HCT116 (cell line): ENCODE data around the gene FCGR3A. TPM values are rescaled to one million over a fixed set of nuclear protein-coding genes. Genes with fewer than 3 reads are reported as not detected.

Source experiments
- ATAC-seq: fragments of 200-7000 bp; cut with Tn5 transposase; 2 replicates; pipeline ENCODE4 v1.9.1; 2020; ENCODE audit warnings: mild to moderate bottlenecking, moderate library complexity
- BruUV-seq: library from RNA; stranded (reverse); fragments of 400-500 nt; replicated peaks from 2 replicates; lab custom pipeline; 2021; lab: Mats Ljungman, UMichigan
- CTCF ChIA-PET: fragments of 300-600 bp; sonication (Branson Sonifier 250); formaldehyde crosslinking; loops from one replicate; lab custom pipeline; 2021; ENCODE audit warnings: antibody characterized with exemption; lab: Charles Lee
- POLR2A ChIA-PET: fragments of 300-600, 350-600 bp; sonication (Branson Sonifier 250); formaldehyde crosslinking; loops from one replicate; lab custom pipeline; 2021; ENCODE audit warnings: antibody characterized with exemption; lab: Charles Lee
- RAD21 ChIA-PET, 2 experiments: fragments of 300-600 bp; sonication (Branson Sonifier 250); formaldehyde crosslinking; loops; one replicate each; lab custom pipeline; 2023; ENCODE audit warnings: low total read pairs in 2 of 2; ENCODE audit not compliant: uncharacterized antibody in 2 of 2, unreplicated experiment in 2 of 2, low non-redundant PET in 1 of 2; lab: Charles Lee
- DNase-seq: peaks from one replicate; pipeline ENCODE4 v3.0.0-alpha.2; 2010; ENCODE audit warnings: low read depth, low spot score
- H2AFZ ChIP-seq: fragments of 200-600 bp; shearing (Covaris generic), sonication (generic); 2 replicates; pipeline ENCODE4 v1.6.1; 2017; ENCODE audit warnings: low read depth, mixed run types, mixed read lengths, antibody characterized with exemption, low read length; ENCODE audit not compliant: poor library complexity, severe bottlenecking
- H3K27ac ChIP-seq: 2 replicates; pipeline ENCODE4 v1.5.1; 2012; ENCODE audit warnings: low read depth, low read length
- H3K27me3 ChIP-seq: fragments of 200-600 bp; sonication (generic); 2 replicates; pipeline ENCODE4 v1.6.1; 2016; ENCODE audit warnings: mixed run types, low read length, mixed read lengths; ENCODE audit not compliant: insufficient read depth
- H3K36me3 ChIP-seq, 2 experiments: fragments of 200-500 bp in 1 of 2; fragments of 200-600 bp in 1 of 2; sonication (Bioruptor generic) in 1 of 2; sonication (generic) in 1 of 2; 2 replicates each; pipeline versions ENCODE4 v1.5.1 to v1.6.1; 2014 to 2016; ENCODE audit warnings: low read length in 2 of 2, inconsistent platforms in 1 of 2, mixed read lengths in 1 of 2, mixed run types in 1 of 2; ENCODE audit not compliant: insufficient read depth in 2 of 2, control insufficient read depth in 1 of 2
- H3K4me1 ChIP-seq, 2 experiments: fragments of 200-600 bp in 1 of 2; sonication (generic) in 1 of 2; 2 replicates each; pipeline versions ENCODE4 v1.5.1 to v1.6.1; 2012 to 2017; ENCODE audit warnings: low read length in 2 of 2, inconsistent platforms in 1 of 2, mild to moderate bottlenecking in 1 of 2, mixed read lengths in 1 of 2, mixed run types in 1 of 2, moderate library complexity in 1 of 2; ENCODE audit not compliant: insufficient read depth in 2 of 2, control insufficient read depth in 1 of 2
- H3K4me2 ChIP-seq: fragments of 200-600 bp; sonication (generic); 2 replicates; pipeline ENCODE4 v1.6.1; 2017; ENCODE audit warnings: mixed run types, low read length, mixed read lengths
- H3K4me3 ChIP-seq, 2 experiments: fragments of 200-600 bp in 1 of 2; sonication (generic) in 1 of 2; replicated peaks in 1 of 2; 2 replicates each; pipeline ENCODE4 v1.5.1; 2011 to 2016; ENCODE audit warnings: low read length in 2 of 2, control low read depth in 1 of 2, low read depth in 1 of 2, mild to moderate bottlenecking in 1 of 2, mixed read lengths in 1 of 2, mixed run types in 1 of 2
- H3K79me2 ChIP-seq: fragments of 200-600 bp; sonication (generic); 2 replicates; pipeline ENCODE4 v1.6.1; 2017; ENCODE audit warnings: mild to moderate bottlenecking, mixed run types, low read length, moderate library complexity, mixed read lengths; ENCODE audit not compliant: insufficient read depth
- H3K9ac ChIP-seq: fragments of 200-600 bp; sonication (generic); 2 replicates; pipeline ENCODE4 v1.6.1; 2016; ENCODE audit warnings: low read length, mixed read lengths
- H3K9me2 ChIP-seq: fragments of 200-600 bp; sonication (generic), shearing (Covaris generic); 2 replicates; pipeline ENCODE4 v1.6.1; 2017; ENCODE audit warnings: mixed run types, mild to moderate bottlenecking, moderate library complexity; ENCODE audit not compliant: insufficient read depth
- H3K9me3 ChIP-seq, 2 experiments: fragments of 200-500 bp in 1 of 2; fragments of 200-600 bp in 1 of 2; sonication (Bioruptor generic) in 1 of 2; sonication (generic) in 1 of 2; 2 replicates each; pipeline ENCODE4 v1.6.1; 2014 to 2017; ENCODE audit warnings: low read length in 2 of 2, mixed read lengths in 2 of 2, inconsistent platforms in 1 of 2, low read depth in 1 of 2, mild to moderate bottlenecking in 1 of 2, mixed run types in 1 of 2, moderate library complexity in 1 of 2; ENCODE audit not compliant: control insufficient read depth in 1 of 2, insufficient read depth in 1 of 2
- H4K20me1 ChIP-seq: fragments of 200-600 bp; sonication (generic), shearing (Covaris generic); 2 replicates; pipeline ENCODE4 v1.6.1; 2017; ENCODE audit warnings: mixed run types, mild to moderate bottlenecking, moderate library complexity; ENCODE audit not compliant: insufficient read depth
- ATF3 ChIP-seq: IDR thresholded peaks from 2 replicates; pipeline ENCODE4 v1.6.1; 2012
- CBX3 ChIP-seq: IDR thresholded peaks from 2 replicates; pipeline ENCODE4 v1.6.1; 2012; ENCODE audit warnings: low read depth
- CEBPB ChIP-seq: IDR thresholded peaks from 2 replicates; pipeline ENCODE4 v1.6.1; 2012; ENCODE audit warnings: low read depth
- CTCF ChIP-seq, 3 experiments: fragments of 200-600 bp in 1 of 3; sonication (generic) in 1 of 3; IDR thresholded peaks in 2 of 3; conservative IDR thresholded peaks in 1 of 3; 2 replicates each; pipeline ENCODE4 v1.5.1; 2012 to 2017; ENCODE audit warnings: low read depth in 2 of 3, low read length in 2 of 3, antibody characterized with exemption in 1 of 3, borderline replicate concordance in 1 of 3, control low read depth in 1 of 3, mild to moderate bottlenecking in 1 of 3, mixed read lengths in 1 of 3, mixed run types in 1 of 3, moderate library complexity in 1 of 3; ENCODE audit not compliant: insufficient read depth in 1 of 3
- EGR1 ChIP-seq: IDR thresholded peaks from 2 replicates; pipeline ENCODE4 v1.6.1; 2012; ENCODE audit warnings: low read depth
- EZH2 ChIP-seq: fragments of 200-600 bp; sonication (generic); IDR thresholded peaks from 2 replicates; pipeline ENCODE4 v1.6.1; 2017; ENCODE audit warnings: antibody characterized with exemption, mixed run types
- JUND ChIP-seq: IDR thresholded peaks from 2 replicates; pipeline ENCODE4 v1.6.1; 2012
- SP1 ChIP-seq: IDR thresholded peaks from 2 replicates; pipeline ENCODE4 v1.6.1; 2012; ENCODE audit warnings: low read depth
- SRF ChIP-seq: IDR thresholded peaks from 2 replicates; pipeline ENCODE4 v1.6.1; 2012; ENCODE audit warnings: low read depth
- ZBTB33 ChIP-seq: IDR thresholded peaks from 2 replicates; pipeline ENCODE4 v1.6.1; 2011; ENCODE audit warnings: mild to moderate bottlenecking, low read length, moderate library complexity; ENCODE audit not compliant: insufficient replicate concordance; ENCODE audit errors: extremely low read depth
- ZNF274 ChIP-seq: fragments of 200-500 bp; sonication (Bioruptor generic); IDR thresholded peaks from 2 replicates; pipeline ENCODE4 v1.6.1; 2014; ENCODE audit warnings: mild to moderate bottlenecking, low read depth, low read length, inconsistent platforms
- intact Hi-C: fragments of 100-400 bp; cut with micrococcal nuclease; formaldehyde crosslinking; loops from 2 replicates; pipeline ENCODE4 v1.10.0; 2022
- total RNA-seq: library from RNA; stranded (reverse); gene quantifications from one replicate; pipeline ENCODE4 v1.2.1, GENCODE V29; 2021; ENCODE audit not compliant: unreplicated experiment

The FCGR3A gene
- total RNA-seq, 1 experiment from 2014 or later = 0.17 TPM

GRCh38 chr1:161499099-161500039, 50.2 kb downstream of the FCGR3A start:
- no peak overlapping the region for H3K4me3 ChIP-seq
- no TSS peak for BruUV-seq
- ChIA-PET RAD21 (no interaction called here), POLR2A (no interaction called here), CTCF (no interaction called here)
- ATAC-seq = no peak
- H3K9ac ChIP-seq = no peak overlapping the region
- no peaks in the 10 kb centered on the region for H4K20me1 ChIP-seq
- no peak overlapping the region for H2AFZ ChIP-seq
- no peak overlapping the region for H3K27ac ChIP-seq
- H3K27me3 ChIP-seq = no peaks in the 10 kb centered on the region
- DNase-seq = no peak
- TF ChIP-seq CTCF (IDR thresholded peaks at IDR 0.05 in 2 of 3, conservative IDR thresholded peaks at IDR 0.05 in 1 of 3; ENCODE audit: borderline replicate concordance in 1 of 3, insufficient read depth in 1 of 3, low read depth in 2 of 3, low read length in 2 of 3) = no peak
- no peak for TF ChIP-seq JUND
- TF ChIP-seq ZNF274 = no peak
- TF ChIP-seq EGR1 = no peak
- no peak for TF ChIP-seq SRF
- no peak overlapping the region for H3K4me2 ChIP-seq
- H3K36me3 ChIP-seq = no peaks in the 10 kb centered on the region
- no peaks in the 10 kb centered on the region for H3K9me3 ChIP-seq
- H3K9me2 ChIP-seq = no peaks in the 10 kb centered on the region; the same call in 1 of the 2 replicates
- no peaks in the 10 kb centered on the region for H3K4me1 ChIP-seq
- no peaks in the 10 kb centered on the region for H3K79me2 ChIP-seq
- intact Hi-C loops = no loop called here

GRCh38 chr1:161498646-161499045, 51.0 kb downstream of the FCGR3A start:
- Histone ChIP-seq H3K4me2 (no peak overlapping the region), H4K20me1 (no peaks in the 10 kb centered on the region), H3K9me3 (no peaks in the 10 kb centered on the region), H3K9me2 (no peaks in the 10 kb centered on the region), H3K4me1 (no peaks in the 10 kb centered on the region), H3K27ac (no peak overlapping the region), H3K4me3 (no peak overlapping the region), H3K36me3 (no peaks in the 10 kb centered on the region), H2AFZ (no peak overlapping the region), H3K79me2 (no peaks in the 10 kb centered on the region), H3K27me3 (no peaks in the 10 kb centered on the region), H3K9ac (no peak overlapping the region)
- ChIA-PET RAD21 (no interaction called here), POLR2A (no interaction called here), CTCF (interaction anchor here (1.6 kb wide), 1 partner anchor 10 kb away, joined by 5 read pairs; no protein-coding TSS in a partner anchor)
- DNase-seq = no peak
- intact Hi-C loops = no loop called here
- ATAC-seq = no peak
- no TSS peak for BruUV-seq
- TF ChIP-seq CBX3 = no peak
- TF ChIP-seq SP1 = no peak
- no peak for TF ChIP-seq ZBTB33
- no peak for TF ChIP-seq CEBPB
- no peak for TF ChIP-seq EGR1
- TF ChIP-seq EZH2 = no peak
- no peak for TF ChIP-seq ATF3
- no peak for TF ChIP-seq CTCF (IDR thresholded peaks at IDR 0.05 in 2 of 3, conservative IDR thresholded peaks at IDR 0.05 in 1 of 3; ENCODE audit: borderline replicate concordance in 1 of 3, insufficient read depth in 1 of 3, low read depth in 2 of 3, low read length in 2 of 3)
